ENCODE results near the gene FAM204A. TPM values are rescaled to one million over a fixed set of nuclear protein-coding genes. Genes with fewer than 3 reads are reported as not detected.

The FAM204A gene
- polyA plus RNA-seq, 3 donors, result 24.6 to 191 (median 139) TPM

GRCh38 chr10:118324140-118324539 is 18.0 kb downstream of the FAM204A start:
- peaks cover 90 to 99% of the 10 kb centered on the region in 2 donors for H3K36me3 ChIP-seq (replicated peaks in 1 of 2; ENCODE audit: control insufficient read depth in 1 of 2, insufficient read depth in 2 of 2, low read length in 2 of 2)

GRCh38 chr10:118321724-118322575 is 20.2 kb downstream of the FAM204A start:
- Histone ChIP-seq H3K4me1 (ENCODE audit: control insufficient read depth in 1 of 2, insufficient read depth in 2 of 2, low read length in 2 of 2) (no peaks in the 10 kb centered on the region), H3K4me3 (replicated peaks in 1 of 3; ENCODE audit: low read depth in 2 of 3, low read length in 3 of 3) (no peak overlapping the region), H3K9me3 (replicated peaks in 1 of 2; ENCODE audit: control insufficient read depth in 1 of 2, insufficient read depth in 1 of 2, low read length in 2 of 2) (no peaks in the 10 kb centered on the region), H3K4me2 (replicated peaks; ENCODE audit: extremely low read depth, low read length, poor library complexity, severe bottlenecking) (no peak overlapping the region), H2AFZ (ENCODE audit: insufficient read depth, low read depth, low read length, poor library complexity, severe bottlenecking) (no peak overlapping the region), H3K9ac (ENCODE audit: insufficient read depth, low read length, poor library complexity, severe bottlenecking) (no peak overlapping the region), H4K20me1 (ENCODE audit: insufficient read depth, low read length) (peaks cover 51% of the 10 kb centered on the region), H3K27ac (ENCODE audit: low read depth in 1 of 2, low read length in 2 of 2) (no peak overlapping the region), H3K36me3 (replicated peaks in 1 of 2; ENCODE audit: control insufficient read depth in 1 of 2, insufficient read depth in 2 of 2, low read length in 2 of 2) (peaks cover 89 to 96% of the 10 kb centered on the region in 2 donors), H3K79me2 (ENCODE audit: insufficient read depth, low read length) (no peaks in the 10 kb centered on the region), H3K27me3 (ENCODE audit: control insufficient read depth in 2 of 2, insufficient read depth in 2 of 2, low read length in 2 of 2) (no peaks in the 10 kb centered on the region)
- no peak for DNase-seq
- TF ChIP-seq, protein P1, sequence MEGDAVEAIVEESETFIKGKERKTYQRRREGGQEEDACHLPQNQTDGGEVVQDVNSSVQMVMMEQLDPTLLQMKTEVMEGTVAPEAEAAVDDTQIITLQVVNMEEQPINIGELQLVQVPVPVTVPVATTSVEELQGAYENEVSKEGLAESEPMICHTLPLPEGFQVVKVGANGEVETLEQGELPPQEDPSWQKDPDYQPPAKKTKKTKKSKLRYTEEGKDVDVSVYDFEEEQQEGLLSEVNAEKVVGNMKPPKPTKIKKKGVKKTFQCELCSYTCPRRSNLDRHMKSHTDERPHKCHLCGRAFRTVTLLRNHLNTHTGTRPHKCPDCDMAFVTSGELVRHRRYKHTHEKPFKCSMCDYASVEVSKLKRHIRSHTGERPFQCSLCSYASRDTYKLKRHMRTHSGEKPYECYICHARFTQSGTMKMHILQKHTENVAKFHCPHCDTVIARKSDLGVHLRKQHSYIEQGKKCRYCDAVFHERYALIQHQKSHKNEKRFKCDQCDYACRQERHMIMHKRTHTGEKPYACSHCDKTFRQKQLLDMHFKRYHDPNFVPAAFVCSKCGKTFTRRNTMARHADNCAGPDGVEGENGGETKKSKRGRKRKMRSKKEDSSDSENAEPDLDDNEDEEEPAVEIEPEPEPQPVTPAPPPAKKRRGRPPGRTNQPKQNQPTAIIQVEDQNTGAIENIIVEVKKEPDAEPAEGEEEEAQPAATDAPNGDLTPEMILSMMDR (IDR thresholded peaks at IDR 0.05), result no peak
- intact Hi-C loops (cut with micrococcal nuclease), result no loop called here
- no peak overlapping the region for H3K4me3 Mint-ChIP-seq
- peaks cover 0 to 2% (median 0%) of the 10 kb centered on the region in 3 donors for H3K27me3 Mint-ChIP-seq (ENCODE audit: low read depth in 3 of 3)
- H3K9me3 Mint-ChIP-seq, result no peaks in the 10 kb centered on the region
- no peak overlapping the region for H3K27ac Mint-ChIP-seq
- peaks cover 74 to 80% of the 10 kb centered on the region in 2 donors for H3K36me3 Mint-ChIP-seq
- H3K4me1 Mint-ChIP-seq, result no peaks in the 10 kb centered on the region
- WGBS (ENCODE audit: insufficient coverage), result 100% methylated on average over 3 of the region's 6 CpGs

More at GRCh38 chr10:118324140-118324539, 18.0 kb downstream of the FAM204A start:
- peaks cover 0 to 2% (median 0%) of the 10 kb centered on the region in 3 donors for H3K27me3 Mint-ChIP-seq (ENCODE audit: low read depth in 3 of 3)
- 100% methylated on average over 1 of the region's 2 CpGs for WGBS (ENCODE audit: insufficient coverage)
- no peaks in the 10 kb centered on the region for H3K9me3 Mint-ChIP-seq
- peaks cover 48% of the 10 kb centered on the region for H4K20me1 ChIP-seq (ENCODE audit: insufficient read depth, low read length)
- H3K4me3 ChIP-seq (replicated peaks in 1 of 3; ENCODE audit: low read depth in 2 of 3, low read length in 3 of 3), result no peak overlapping the region
- intact Hi-C loops (cut with micrococcal nuclease), result no loop called here
- H3K27ac Mint-ChIP-seq, result no peak overlapping the region
- no peaks in the 10 kb centered on the region for H3K9me3 ChIP-seq (replicated peaks in 1 of 2; ENCODE audit: control insufficient read depth in 1 of 2, insufficient read depth in 1 of 2, low read length in 2 of 2)
- DNase-seq, result no peak
- peaks cover 79 to 85% of the 10 kb centered on the region in 2 donors for H3K36me3 Mint-ChIP-seq
- H3K79me2 ChIP-seq (ENCODE audit: insufficient read depth, low read length), result no peaks in the 10 kb centered on the region
- H3K4me1 ChIP-seq (ENCODE audit: control insufficient read depth in 1 of 2, insufficient read depth in 2 of 2, low read length in 2 of 2), result no peaks in the 10 kb centered on the region
- no peaks in the 10 kb centered on the region for H3K27me3 ChIP-seq (ENCODE audit: control insufficient read depth in 2 of 2, insufficient read depth in 2 of 2, low read length in 2 of 2)
- H3K27ac ChIP-seq (ENCODE audit: low read depth in 1 of 2, low read length in 2 of 2), result no peak overlapping the region
- H2AFZ ChIP-seq (ENCODE audit: insufficient read depth, low read depth, low read length, poor library complexity, severe bottlenecking), result no peak overlapping the region
- no peak overlapping the region for H3K9ac ChIP-seq (ENCODE audit: insufficient read depth, low read length, poor library complexity, severe bottlenecking)
- no peak overlapping the region for H3K4me3 Mint-ChIP-seq
- no peaks in the 10 kb centered on the region for H3K4me1 Mint-ChIP-seq
- TF ChIP-seq, protein P1 (IDR thresholded peaks at IDR 0.05), result no peak
- no peak overlapping the region for H3K4me2 ChIP-seq (replicated peaks; ENCODE audit: extremely low read depth, low read length, poor library complexity, severe bottlenecking)

Measured in CD14-positive monocyte (primary cell).